ENCODE results near the gene ATP7A. TPM values are rescaled to one million over a fixed set of nuclear protein-coding genes. Genes with fewer than 3 reads are reported as not detected.

ATP7A gene
- total RNA-seq, 1 experiment from 2014 or later, result 6.3 TPM

DNA sequence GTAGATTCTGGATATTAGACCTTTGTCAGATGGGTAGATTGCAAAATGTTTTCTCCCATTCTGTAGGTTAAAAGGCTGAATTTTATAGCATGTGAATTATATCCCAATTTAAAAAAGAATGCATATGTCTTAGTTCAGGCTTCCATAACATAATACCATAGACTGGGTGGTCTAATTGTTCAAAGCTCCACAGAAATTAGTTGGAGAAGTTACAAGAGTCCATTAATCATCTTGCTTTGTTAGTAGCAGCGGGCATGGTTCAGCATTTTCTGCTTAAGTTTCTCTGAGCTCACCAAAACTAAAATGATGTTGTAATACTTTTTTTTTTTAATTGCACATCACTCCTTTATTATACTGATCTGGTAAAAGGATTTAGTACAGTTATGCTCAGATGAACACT is 57.1 kb downstream of the ATP7A start:
- H3K79me2 ChIP-seq (ENCODE audit: low read length), result no peaks in the 10 kb centered on the region

DNA sequence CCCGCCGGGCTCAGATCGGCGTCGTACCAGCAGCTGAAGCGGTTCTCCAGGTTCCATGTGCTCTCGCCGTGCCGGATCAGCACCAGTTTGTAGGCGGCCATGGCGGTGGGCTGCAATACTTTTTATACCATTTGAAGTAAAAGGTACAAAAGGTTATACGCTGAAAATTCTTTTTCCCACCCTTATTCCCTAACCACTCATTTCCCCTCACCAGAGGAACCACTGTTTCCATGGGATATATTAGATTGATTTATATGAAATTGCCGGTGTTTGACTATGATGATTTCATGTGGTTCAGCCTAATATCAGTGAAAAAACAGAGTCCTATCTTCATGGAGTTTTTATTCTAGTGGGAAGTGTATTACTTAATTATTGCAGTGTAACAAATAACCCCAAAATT is 59.0 kb downstream of the ATP7A start, which contains the start of gene PGAM4:
PGAM4 (minus strand) TSS at position 101 of the 400 bp plus-strand sequence; CDS start at position 101, 0 bp downstream.
- Histone ChIP-seq H3K4me3 (ENCODE audit: low read length) (no peak within 1 kb of the TSS), H3K27ac (ENCODE audit: low read length) (no peak within 1 kb of the TSS), H3K9ac (ENCODE audit: low read length) (no peak within 1 kb of the TSS), H3K4me1 (ENCODE audit: low read length) (no peaks in the 10 kb centered on the region), H3K79me2 (ENCODE audit: low read length) (no peaks in the 10 kb centered on the region), H3K4me2 (ENCODE audit: low read depth, low read length, poor library complexity, severe bottlenecking) (no peak within 1 kb of the TSS), H3K9me2 (replicated peaks; ENCODE audit: insufficient read depth, low read length) (no peaks in the 10 kb centered on the region), H4K20me1 (ENCODE audit: insufficient read depth, low read depth, low read length) (no peaks in the 10 kb centered on the region), H3K36me3 (ENCODE audit: insufficient read depth, low read length) (no peaks in the 10 kb centered on the region), H3K9me3 (ENCODE audit: low read length) (peaks cover 5% of the 10 kb centered on the region; the same call in 1 of the 2 replicates), H2AFZ (ENCODE audit: low read length) (no peak within 1 kb of the TSS), H3K27me3 (ENCODE audit: low read length) (no peaks in the 10 kb centered on the region)
- no peak for DNase-seq

More for the DNA sequence above, 57.1 kb downstream of the ATP7A start:
- H3K4me2 ChIP-seq (ENCODE audit: low read depth, low read length, poor library complexity, severe bottlenecking), result no peak overlapping the region
- no peak overlapping the region for H2AFZ ChIP-seq (ENCODE audit: low read length)
- no peak overlapping the region for H3K4me3 ChIP-seq (ENCODE audit: low read length)
- H4K20me1 ChIP-seq (ENCODE audit: insufficient read depth, low read depth, low read length), result no peaks in the 10 kb centered on the region
- no peaks in the 10 kb centered on the region for H3K36me3 ChIP-seq (ENCODE audit: insufficient read depth, low read length)
- H3K9me3 ChIP-seq (ENCODE audit: low read length), result peaks cover 5% of the 10 kb centered on the region; the same call in 1 of the 2 replicates
- no peaks in the 10 kb centered on the region for H3K27me3 ChIP-seq (ENCODE audit: low read length)
- no peak overlapping the region for H3K9ac ChIP-seq (ENCODE audit: low read length)
- H3K4me1 ChIP-seq (ENCODE audit: low read length), result no peaks in the 10 kb centered on the region
- no peak overlapping the region for H3K27ac ChIP-seq (ENCODE audit: low read length)
- no peak for DNase-seq
- no peaks in the 10 kb centered on the region for H3K9me2 ChIP-seq (replicated peaks; ENCODE audit: insufficient read depth, low read length)

DNA sequence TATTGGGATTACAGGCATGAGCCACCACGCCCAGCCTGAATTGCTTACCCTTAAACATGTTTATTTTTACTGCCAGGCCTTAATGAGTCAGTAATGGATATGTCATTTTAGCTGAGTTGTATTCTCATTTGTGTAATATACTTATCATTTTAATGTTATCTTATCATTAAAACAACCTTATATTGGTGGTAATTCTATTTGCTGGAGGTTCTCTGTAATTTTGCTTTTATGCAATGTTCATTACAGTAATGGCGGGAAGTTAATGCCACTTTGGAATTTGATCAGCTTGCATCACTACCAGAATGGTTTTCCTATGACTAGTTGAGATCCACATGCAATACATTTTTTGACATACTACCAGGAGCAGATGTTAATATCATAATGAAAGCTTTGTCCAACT is 65.3 kb downstream of the ATP7A start:
- no peak for DNase-seq
- Histone ChIP-seq H3K4me2 (ENCODE audit: low read depth, low read length, poor library complexity, severe bottlenecking) (no peak overlapping the region), H4K20me1 (ENCODE audit: insufficient read depth, low read depth, low read length) (no peaks in the 10 kb centered on the region), H3K9me3 (ENCODE audit: low read length) (no peaks in the 10 kb centered on the region), H3K9me2 (replicated peaks; ENCODE audit: insufficient read depth, low read length) (0 out of 2 replicates have a peak, but pooled peaks cover 3% of the 10 kb centered on the region), H3K36me3 (ENCODE audit: insufficient read depth, low read length) (no peaks in the 10 kb centered on the region), H3K27me3 (ENCODE audit: low read length) (no peaks in the 10 kb centered on the region), H3K79me2 (ENCODE audit: low read length) (no peaks in the 10 kb centered on the region), H2AFZ (ENCODE audit: low read length) (no peak overlapping the region), H3K4me1 (ENCODE audit: low read length) (no peaks in the 10 kb centered on the region), H3K9ac (ENCODE audit: low read length) (no peak overlapping the region), H3K4me3 (ENCODE audit: low read length) (no peak overlapping the region), H3K27ac (ENCODE audit: low read length) (no peak overlapping the region)

DNA sequence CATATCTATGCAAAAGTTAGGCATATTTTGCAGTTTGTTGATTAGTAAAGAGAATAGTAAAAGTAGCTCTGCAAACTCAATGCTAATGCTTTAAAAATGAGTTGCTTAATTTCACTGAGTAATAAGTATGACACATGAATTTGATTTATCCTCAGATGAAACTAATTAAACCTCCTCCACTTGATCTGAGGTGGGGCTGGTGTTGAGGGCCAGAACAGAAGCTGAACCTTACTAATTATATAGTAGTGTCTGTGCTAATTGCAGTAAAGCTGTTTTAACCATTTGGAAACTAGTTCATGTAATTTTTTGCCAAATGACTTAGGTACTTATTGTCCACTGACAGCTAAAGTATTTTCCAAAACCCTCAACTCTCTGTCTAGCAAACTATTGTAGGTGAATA is 66.6 kb downstream of the ATP7A start:
- no peaks in the 10 kb centered on the region for H3K4me1 ChIP-seq (ENCODE audit: low read length)
- H3K36me3 ChIP-seq (ENCODE audit: insufficient read depth, low read length), result no peaks in the 10 kb centered on the region
- H3K27me3 ChIP-seq (ENCODE audit: low read length), result no peaks in the 10 kb centered on the region
- no peaks in the 10 kb centered on the region for H4K20me1 ChIP-seq (ENCODE audit: insufficient read depth, low read depth, low read length)
- H3K9ac ChIP-seq (ENCODE audit: low read length), result no peak overlapping the region
- no peak overlapping the region for H3K4me2 ChIP-seq (ENCODE audit: low read depth, low read length, poor library complexity, severe bottlenecking)
- no peaks in the 10 kb centered on the region for H3K79me2 ChIP-seq (ENCODE audit: low read length)
- H3K9me2 ChIP-seq (replicated peaks; ENCODE audit: insufficient read depth, low read length), result 0 out of 2 replicates have a peak, but pooled peaks cover 3% of the 10 kb centered on the region
- no peak overlapping the region for H3K4me3 ChIP-seq (ENCODE audit: low read length)
- DNase-seq, result no peak
- no peaks in the 10 kb centered on the region for H3K9me3 ChIP-seq (ENCODE audit: low read length)
- H3K27ac ChIP-seq (ENCODE audit: low read length), result no peak overlapping the region
- no peak overlapping the region for H2AFZ ChIP-seq (ENCODE audit: low read length)

DNA sequence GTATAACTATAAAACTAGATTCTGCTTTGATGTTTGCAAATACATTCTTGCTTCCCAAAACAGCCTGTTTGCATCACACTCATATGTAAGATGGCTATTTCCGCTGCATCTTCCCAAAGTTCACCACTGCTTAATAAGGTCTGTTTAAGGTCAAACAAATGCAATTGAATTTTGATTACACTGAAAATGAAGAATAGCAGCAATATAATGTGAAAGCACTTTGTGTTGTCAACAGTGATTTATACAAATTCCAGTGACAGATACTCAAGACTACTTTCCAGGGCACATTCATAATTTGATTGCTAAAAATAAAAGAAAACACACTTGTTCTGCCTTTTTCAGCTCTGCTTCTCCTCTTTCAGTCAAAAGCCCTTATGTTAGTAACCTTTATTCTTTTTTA is 67.0 kb downstream of the ATP7A start:
- Histone ChIP-seq H3K9me3 (ENCODE audit: low read length) (no peaks in the 10 kb centered on the region), H3K9me2 (replicated peaks; ENCODE audit: insufficient read depth, low read length) (0 out of 2 replicates have a peak, but pooled peaks cover 3% of the 10 kb centered on the region), H4K20me1 (ENCODE audit: insufficient read depth, low read depth, low read length) (no peaks in the 10 kb centered on the region), H3K9ac (ENCODE audit: low read length) (no peak overlapping the region), H3K36me3 (ENCODE audit: insufficient read depth, low read length) (no peaks in the 10 kb centered on the region), H3K4me2 (ENCODE audit: low read depth, low read length, poor library complexity, severe bottlenecking) (no peak overlapping the region), H3K4me1 (ENCODE audit: low read length) (no peaks in the 10 kb centered on the region), H3K27ac (ENCODE audit: low read length) (no peak overlapping the region), H2AFZ (ENCODE audit: low read length) (no peak overlapping the region), H3K79me2 (ENCODE audit: low read length) (no peaks in the 10 kb centered on the region), H3K4me3 (ENCODE audit: low read length) (no peak overlapping the region), H3K27me3 (ENCODE audit: low read length) (no peaks in the 10 kb centered on the region)
- DNase-seq, result no peak

DNA sequence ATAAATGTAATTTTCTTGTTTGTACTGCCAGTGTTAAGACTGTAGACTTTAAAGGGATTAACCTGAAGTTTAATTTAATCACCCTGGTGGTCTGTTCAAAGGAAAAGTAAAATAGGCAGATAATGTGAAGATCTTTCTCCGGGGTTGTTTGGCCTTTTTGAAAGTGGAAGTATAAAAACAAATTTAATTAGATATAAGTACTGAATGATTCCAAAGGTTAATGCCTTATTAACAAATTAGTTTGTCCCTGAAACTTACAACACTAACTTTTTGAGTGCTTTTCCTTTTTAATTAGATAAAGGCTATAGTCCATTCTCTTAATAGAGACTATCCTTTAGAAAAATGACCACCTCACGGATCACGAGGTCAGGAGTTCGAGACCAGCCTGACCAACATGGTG is 69.4 kb downstream of the ATP7A start:
- no peak for DNase-seq
- H3K9me2 ChIP-seq (replicated peaks; ENCODE audit: insufficient read depth, low read length), result 0 out of 2 replicates have a peak, but pooled peaks cover 3% of the 10 kb centered on the region

DNA sequence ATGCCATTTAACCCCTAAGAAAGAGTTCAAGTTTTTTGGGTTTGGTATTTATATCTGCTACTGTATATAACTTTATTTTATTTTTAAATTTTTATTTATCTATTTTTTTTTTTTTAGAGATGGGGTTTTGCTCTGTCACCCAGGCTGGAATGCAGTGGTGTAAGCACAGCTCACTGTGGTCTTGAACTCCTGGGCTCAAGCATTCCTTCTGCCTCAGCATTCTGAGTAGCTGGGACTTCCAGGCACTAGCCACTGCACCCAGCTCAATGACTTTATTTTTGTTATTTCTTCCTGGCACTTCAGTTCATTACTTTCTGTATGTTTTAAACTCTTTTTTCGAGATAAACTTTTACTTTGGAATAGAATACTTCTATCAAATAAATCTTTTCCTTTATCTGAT is 101.4 kb downstream of the ATP7A start:
- Histone ChIP-seq H2AFZ (ENCODE audit: low read length) (no peak overlapping the region), H3K9me2 (replicated peaks; ENCODE audit: insufficient read depth, low read length) (no peaks in the 10 kb centered on the region), H3K27me3 (ENCODE audit: low read length) (no peaks in the 10 kb centered on the region), H3K27ac (ENCODE audit: low read length) (no peak overlapping the region), H3K4me1 (ENCODE audit: low read length) (no peaks in the 10 kb centered on the region), H3K36me3 (ENCODE audit: insufficient read depth, low read length) (no peaks in the 10 kb centered on the region), H3K9me3 (ENCODE audit: low read length) (no peaks in the 10 kb centered on the region), H3K79me2 (ENCODE audit: low read length) (no peaks in the 10 kb centered on the region), H3K4me3 (ENCODE audit: low read length) (no peak overlapping the region), H4K20me1 (ENCODE audit: insufficient read depth, low read depth, low read length) (no peaks in the 10 kb centered on the region), H3K4me2 (ENCODE audit: low read depth, low read length, poor library complexity, severe bottlenecking) (no peak overlapping the region), H3K9ac (ENCODE audit: low read length) (no peak overlapping the region)
- no peak for DNase-seq

More for the DNA sequence above, 69.4 kb downstream of the ATP7A start:
- no peak overlapping the region for H3K4me3 ChIP-seq (ENCODE audit: low read length)
- H3K27me3 ChIP-seq (ENCODE audit: low read length), result no peaks in the 10 kb centered on the region
- H3K9me3 ChIP-seq (ENCODE audit: low read length), result no peaks in the 10 kb centered on the region
- H2AFZ ChIP-seq (ENCODE audit: low read length), result no peak overlapping the region
- H3K9ac ChIP-seq (ENCODE audit: low read length), result no peak overlapping the region
- no peaks in the 10 kb centered on the region for H3K79me2 ChIP-seq (ENCODE audit: low read length)
- H4K20me1 ChIP-seq (ENCODE audit: insufficient read depth, low read depth, low read length), result no peaks in the 10 kb centered on the region
- no peak overlapping the region for H3K27ac ChIP-seq (ENCODE audit: low read length)
- no peak overlapping the region for H3K4me2 ChIP-seq (ENCODE audit: low read depth, low read length, poor library complexity, severe bottlenecking)
- no peaks in the 10 kb centered on the region for H3K36me3 ChIP-seq (ENCODE audit: insufficient read depth, low read length)
- peaks cover 6% of the 10 kb centered on the region for H3K4me1 ChIP-seq (ENCODE audit: low read length)

DNA sequence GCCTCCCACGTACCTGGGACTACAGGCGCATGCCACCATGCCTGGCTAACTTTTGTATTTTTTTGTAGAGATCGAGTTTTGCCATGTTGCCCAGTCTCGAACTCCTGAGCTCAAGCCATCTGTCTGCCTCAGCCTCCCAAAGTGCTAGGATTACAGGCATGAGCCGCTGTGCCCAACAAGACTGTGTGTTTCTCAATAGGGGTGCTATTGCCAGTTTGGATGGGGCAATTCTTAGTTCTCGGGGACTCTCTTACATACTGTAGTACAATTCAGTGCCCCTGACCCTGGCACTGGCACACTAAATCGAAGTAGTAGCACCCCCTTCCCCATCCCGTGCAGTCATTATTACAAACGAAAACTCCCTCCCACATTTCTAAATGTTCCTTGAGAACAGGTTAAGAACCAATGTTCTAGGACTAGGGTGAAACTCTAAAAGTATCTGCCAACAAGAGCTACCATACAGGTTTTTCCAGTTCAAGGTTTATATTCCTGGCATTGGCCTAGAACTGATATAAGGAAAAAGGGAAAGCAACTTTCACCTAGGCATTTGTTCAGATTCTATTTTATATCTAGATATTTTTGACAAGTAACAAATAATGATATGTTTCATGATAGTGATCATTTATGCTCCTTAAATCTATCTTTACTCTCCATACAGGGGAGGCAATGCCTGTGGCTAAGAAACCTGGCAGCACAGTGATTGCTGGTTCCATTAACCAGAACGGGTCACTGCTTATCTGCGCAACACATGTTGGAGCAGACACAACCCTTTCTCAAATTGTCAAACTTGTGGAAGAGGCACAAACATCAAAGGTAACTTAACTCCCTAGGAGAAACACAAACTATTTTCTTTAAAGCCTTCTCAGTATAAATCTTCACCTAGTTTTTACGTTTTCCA is 109.3 kb downstream of the ATP7A start:
- no peaks in the 10 kb centered on the region for H3K9me3 ChIP-seq (ENCODE audit: low read length)
- H2AFZ ChIP-seq (ENCODE audit: low read length), result no peak overlapping the region
- H3K27me3 ChIP-seq (ENCODE audit: low read length), result no peaks in the 10 kb centered on the region
- no peaks in the 10 kb centered on the region for H3K9me2 ChIP-seq (replicated peaks; ENCODE audit: insufficient read depth, low read length)
- no peak overlapping the region for H3K27ac ChIP-seq (ENCODE audit: low read length)
- H3K4me1 ChIP-seq (ENCODE audit: low read length), result no peaks in the 10 kb centered on the region
- no peaks in the 10 kb centered on the region for H3K36me3 ChIP-seq (ENCODE audit: insufficient read depth, low read length)
- no peaks in the 10 kb centered on the region for H4K20me1 ChIP-seq (ENCODE audit: insufficient read depth, low read depth, low read length)
- no peak overlapping the region for H3K9ac ChIP-seq (ENCODE audit: low read length)
- no peaks in the 10 kb centered on the region for H3K79me2 ChIP-seq (ENCODE audit: low read length)
- no peak overlapping the region for H3K4me2 ChIP-seq (ENCODE audit: low read depth, low read length, poor library complexity, severe bottlenecking)
- no peak overlapping the region for H3K4me3 ChIP-seq (ENCODE audit: low read length)
- DNase-seq, result no peak
